Activated naive CD8-positive, alpha-beta T cell treated with anti-CD3 and anti-CD28 coated beads, Interleukin-2, amount 50 U/mL, for 16 hours (primary cell): ENCODE data around the gene OLFML2B.

ENCODE experiments used
- DNase-seq: peaks from one replicate; pipeline ENCODE4 v3.0.0-alpha.2; 2020; ENCODE audit warnings: low read depth, low spot score

Gene OLFML2B

GRCh38 chr1:162006081-162006480 is 17.6 kb downstream of the OLFML2B start:
- no peak for DNase-seq

GRCh38 chr1:162004441-162004950 is 19.2 kb downstream of the OLFML2B start:
- no peak for DNase-seq

GRCh38 chr1:162003830-162004215 is 19.8 kb downstream of the OLFML2B start:
- DNase-seq, result no peak

GRCh38 chr1:162003061-162003829 is 20.4 kb downstream of the OLFML2B start:
- DNase-seq, result no peak

- no peak for DNase-seq
Observed at GRCh38 chr1:162000053-162000420, 23.6 kb downstream of the OLFML2B start.

GRCh38 chr1:161999301-162000052 is 24.2 kb downstream of the OLFML2B start:
- DNase-seq, result no peak

GRCh38 chr1:161998811-161999210 is 24.9 kb downstream of the OLFML2B start:
- DNase-seq, result no peak

GRCh38 chr1:161997152-161997551 is 26.5 kb downstream of the OLFML2B start:
- no peak for DNase-seq

GRCh38 chr1:161994175-161994668 is 29.4 kb downstream of the OLFML2B start:
- DNase-seq, result no peak

GRCh38 chr1:161993576-161993975 is 30.1 kb downstream of the OLFML2B start:
- no peak for DNase-seq

GRCh38 chr1:161989786-161990185 is 33.9 kb downstream of the OLFML2B start:
- no peak for DNase-seq

- no peak for DNase-seq
Observed at GRCh38 chr1:161989108-161989507, 34.6 kb downstream of the OLFML2B start.

GRCh38 chr1:161988413-161988812 is 35.3 kb downstream of the OLFML2B start:
- DNase-seq, result no peak

- no peak for DNase-seq
Observed at GRCh38 chr1:161987872-161988271, 35.8 kb downstream of the OLFML2B start.

GRCh38 chr1:161987303-161987702 is 36.4 kb downstream of the OLFML2B start:
- no peak for DNase-seq

- no peak for DNase-seq
Observed at GRCh38 chr1:161986328-161986727, 37.3 kb downstream of the OLFML2B start.

GRCh38 chr1:161985301-161985822 is 38.3 kb downstream of the OLFML2B start:
- no peak for DNase-seq

GRCh38 chr1:161983725-161984124 is 39.9 kb downstream of the OLFML2B start:
- DNase-seq, result no peak

- no peak for DNase-seq
Observed at GRCh38 chr1:161982917-161983316, 40.8 kb downstream of the OLFML2B start.

GRCh38 chr1:161982507-161982895 is 41.2 kb downstream of the OLFML2B start:
- DNase-seq, result no peak

- DNase-seq, result no peak
Observed at GRCh38 chr1:161981735-161982506, 41.7 kb downstream of the OLFML2B start.

GRCh38 chr1:161981126-161981525 is 42.5 kb downstream of the OLFML2B start:
- DNase-seq, result no peak
